HepG2 (cell line): ENCODE results near the gene TTC23. TPM values are rescaled to one million over a fixed set of nuclear protein-coding genes. Genes with fewer than 3 reads are reported as not detected.

Experiments
- ATAC-seq: fragments of 200-7000 bp; cut with Tn5 transposase; 3 replicates; pipeline ENCODE4 v1.9.1; 2020; ENCODE audit warnings: mild to moderate bottlenecking, moderate library complexity
- BruUV-seq: library from RNA; stranded (reverse); fragments of 400-500 nt; replicated peaks from 2 replicates; lab custom pipeline; 2021; lab: Mats Ljungman, UMichigan
- CTCF ChIA-PET: fragments of 300-600 bp; formaldehyde crosslinking; extraction: SDS; loops from one replicate; lab custom pipeline; 2021; ENCODE audit warnings: low total read pairs, inconsistent platforms, low intra/inter-chr PET ratio; lab: Yijun Ruan, JAX
- POLR2A ChIA-PET: fragments of 350-600 bp; sonication (Branson Sonifier 250); formaldehyde crosslinking; loops from one replicate; lab custom pipeline; 2020; ENCODE audit warnings: antibody characterized with exemption, inconsistent platforms; lab: Yijun Ruan, JAX
- DNase-seq: peaks from one replicate; pipeline ENCODE4 v3.0.0-alpha.2; 2015; ENCODE audit warnings: low spot score
- FAIRE-seq: peaks from 3 replicates; lab custom pipeline; 2011; peaks lifted over from hg19 to GRCh38; lab: Jason Lieb, UNC
- H2AFZ ChIP-seq: one replicate; pipeline ENCODE4 v1.6.1; 2011; ENCODE audit warnings: low read length, inconsistent platforms
- H3K27ac ChIP-seq: fragments of 300-600 bp; 3 replicates; pipeline ENCODE4 v1.8.0; 2011; ENCODE audit warnings: mixed run types, mild to moderate bottlenecking, mixed read lengths, low read length, inconsistent platforms; ENCODE audit not compliant: insufficient read depth; ENCODE audit errors: extremely low read length
- H3K27me3 ChIP-seq, 2 experiments: fragments of 200-600 bp in 1 of 2; 2 replicates in 1 of 2; 3 replicates in 1 of 2; pipeline versions ENCODE4 v1.6.0 to v1.8.0; 2011; ENCODE audit warnings: low read length in 2 of 2, mild to moderate bottlenecking in 2 of 2, moderate library complexity in 2 of 2, inconsistent platforms in 1 of 2; ENCODE audit not compliant: insufficient read depth in 2 of 2, control insufficient read depth in 1 of 2
- H3K36me3 ChIP-seq, 2 experiments: fragments of 200-600 bp in 1 of 2; replicated peaks in 1 of 2; 2 replicates in 1 of 2; 3 replicates in 1 of 2; pipeline versions ENCODE4 v1.5.1 to v1.8.0; 2011; ENCODE audit warnings: low read length in 2 of 2, inconsistent platforms in 1 of 2; ENCODE audit not compliant: insufficient read depth in 2 of 2, control insufficient read depth in 1 of 2
- H3K4me1 ChIP-seq: 2 replicates; pipeline ENCODE4 v1.5.1; 2012; ENCODE audit warnings: low read length, inconsistent platforms; ENCODE audit not compliant: insufficient read depth
- H3K4me2 ChIP-seq: 2 replicates; pipeline ENCODE4 v1.6.0; 2011; ENCODE audit warnings: low read depth, low read length, inconsistent platforms
- H3K4me3 ChIP-seq, 3 experiments: fragments of 200-600 bp in 1 of 3; sonication (generic), shearing (Covaris generic) in 1 of 3; replicated peaks in 1 of 3; 2 replicates each; pipeline ENCODE4 v1.5.1; 2011 to 2016; ENCODE audit warnings: low read length in 3 of 3, inconsistent platforms in 2 of 3, low read depth in 2 of 3, mild to moderate bottlenecking in 2 of 3, control low read depth in 1 of 3, mixed read lengths in 1 of 3; ENCODE audit not compliant: insufficient read depth in 1 of 3
- H3K79me2 ChIP-seq: one replicate; pipeline ENCODE4 v1.6.1; 2011; ENCODE audit warnings: low read length, inconsistent platforms; ENCODE audit not compliant: insufficient read depth
- H3K9ac ChIP-seq: 2 replicates; pipeline ENCODE4 v1.6.0; 2011; ENCODE audit warnings: mild to moderate bottlenecking, low read depth, low read length, inconsistent platforms; ENCODE audit not compliant: insufficient read depth
- H3K9me3 ChIP-seq: 2 replicates; pipeline ENCODE4 v1.5.1; 2012; ENCODE audit warnings: mild to moderate bottlenecking, low read length
- H4K20me1 ChIP-seq: 2 replicates; pipeline ENCODE4 v1.6.0; 2011; ENCODE audit warnings: inconsistent platforms, mild to moderate bottlenecking, low read length, moderate library complexity; ENCODE audit not compliant: insufficient read depth
- FOXP1 ChIP-seq, 2 experiments: fragments of 450-650 bp in 1 of 2; IDR thresholded peaks; 2 replicates each; pipeline ENCODE4 v1.6.1; 2017 to 2018; ENCODE audit warnings: antibody characterized with exemption in 1 of 2
- MAFF ChIP-seq: IDR thresholded peaks from 2 replicates; pipeline ENCODE4 v1.6.1; 2011; ENCODE audit warnings: low read depth, low read length, improper control_type of control experiment
- MAFK ChIP-seq, 2 experiments: IDR thresholded peaks in 1 of 2; conservative IDR thresholded peaks in 1 of 2; 2 replicates each; pipeline ENCODE4 v1.6.1; 2011; ENCODE audit warnings: improper control_type of control experiment in 2 of 2, low read length in 2 of 2
- ZNF280D ChIP-seq: sonication (generic); formaldehyde crosslinking; IDR thresholded peaks from 2 replicates; pipeline ENCODE4 v1.5.1; 2020; ENCODE audit warnings: mild to moderate bottlenecking, missing genetic modification reagents
- WGBS: methylation state at CpG from one replicate; pipeline ENCODE4 v1.1.6; 2017; ENCODE audit warnings: low lambda C conversion rate; 5-methylcytosine and 5-hydroxymethylcytosine counted together
- in situ Hi-C: cut with HindIII; loops from 2 replicates; pipeline ENCODE4 v1.10.0; 2017; ENCODE audit warnings: low pct_unique_long_range_greater_than_20kb; ENCODE audit not compliant: extremely low pct_ligation_motif_present
- intact Hi-C: fragments of 100-400 bp; cut with micrococcal nuclease; formaldehyde crosslinking; loops from one replicate; pipeline ENCODE4 v1.10.0; 2022; ENCODE audit not compliant: unreplicated experiment
- polyA plus RNA-seq, 8 experiments: library from polyadenylated mRNA; depleted of rRNA in 3 of 8; stranded (reverse) in 7 of 8; unstranded in 1 of 8; fragments of >200 nt; fragmentation: Illumina TruSeq in 4 of 8; extraction: Trizol in 4 of 8; gene quantifications; 2 replicates each; pipeline versions ENCODE4 v1.2.1 to v1.2.3, GENCODE V29; 2011 to 2016; ENCODE audit warnings: low read depth in 4 of 8, missing spikeins in 1 of 8, mixed read lengths in 1 of 8; ENCODE audit not compliant: insufficient read depth in 1 of 8
- total RNA-seq, 5 experiments: library from RNA; depleted of rRNA; stranded (reverse); fragments of >200 nt; fragmentation: Illumina TruSeq; extraction: Trizol; gene quantifications; 2 replicates each; pipeline ENCODE4 v1.2.3, GENCODE V29; 2016; ENCODE audit warnings: low read depth in 1 of 5

Gene TTC23
- total and polyA plus RNA-seq, 2 of the 13 experiments (the other 11 are each of a cell fraction or from before 2014, with no cell fraction given) = 1.6 to 11.7 TPM

- Histone ChIP-seq H3K9ac (no peak overlapping the region), H3K4me3 (no peak overlapping the region), H3K4me1 (peaks cover 47% of the 10 kb centered on the region), H4K20me1 (no peaks in the 10 kb centered on the region), H3K27me3 (no peaks in the 10 kb centered on the region), H3K79me2 (no peaks in the 10 kb centered on the region), H3K27ac (no peak overlapping the region), H3K4me2 (no peak overlapping the region), H3K36me3 (peaks cover 0 to 15% of the 10 kb centered on the region in 2 experiments; a peak in 3 of 5 replicates), H3K9me3 (no peaks in the 10 kb centered on the region), H2AFZ (no peak overlapping the region)
- no TSS peak for BruUV-seq
- no peak for FAIRE-seq
- 94% methylated on average over 11 of the region's 11 CpGs for WGBS
- ChIA-PET POLR2A (interaction anchor here (0.9 to 2.0 kb wide), 3 partner anchors 9 to 29 kb away, joined by 4 to 6 read pairs (median 5); no protein-coding TSS in a partner anchor), CTCF (no interaction called here)
- no peak for ATAC-seq
- no peak for TF ChIP-seq FOXP1 (IDR thresholded peaks at IDR 0.05)
- TF ChIP-seq FOXP1 (CRISPR knock-in tag; IDR thresholded peaks at IDR 0.05) = no peak
- no peak for TF ChIP-seq ZNF280D
- peak; percentile 82 for TF ChIP-seq MAFF
- peak; percentile 77 to 86 for TF ChIP-seq MAFK (conservative IDR thresholded peaks at IDR 0.05 in 1 of 2, IDR thresholded peaks at IDR 0.05 in 1 of 2; ENCODE audit: low read length in 2 of 2)
- in situ Hi-C loops (no loop called here), intact Hi-C loops (no loop called here)
- DNase-seq = no peak
Measured at GRCh38 chr15:99134317-99134821, 115.0 kb downstream of the TTC23 start.
